Hepatocyte (in vitro differentiated cells): ENCODE measurements around the gene RNF144B.

Experiments
- CTCF ChIP-seq: fragments of 200-600 bp; sonication (generic); IDR thresholded peaks from 2 replicates; pipeline ENCODE4 v1.5.1; 2016; ENCODE audit warnings: antibody characterized with exemption, mild to moderate bottlenecking; ENCODE audit not compliant: poor library complexity
- EZH2phosphoT487 ChIP-seq: fragments of 200-600 bp; sonication (generic); IDR thresholded peaks from one replicate; pipeline ENCODE4 v1.6.1; 2018; ENCODE audit warnings: antibody characterized with exemption, mild to moderate bottlenecking, low read depth, moderate library complexity; ENCODE audit not compliant: unreplicated experiment, severe bottlenecking

DNA sequence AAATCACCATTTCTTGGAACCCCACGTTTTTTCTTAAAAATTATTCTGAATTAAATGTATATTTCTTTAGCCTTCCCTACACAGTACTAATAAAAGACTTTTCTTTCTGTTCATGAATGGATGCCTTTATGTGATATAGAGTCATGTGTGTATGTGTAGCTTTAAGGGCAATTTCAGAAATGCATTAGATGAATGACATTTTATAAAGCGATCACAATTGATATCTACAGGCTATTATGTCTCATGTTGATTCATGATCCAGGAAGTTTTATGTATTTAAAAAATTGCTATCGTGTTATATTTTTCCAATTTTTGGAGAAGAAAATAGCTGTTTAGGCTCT is 81.3 kb downstream of the RNF144B start:
- TF ChIP-seq CTCF (no peak), EZH2phosphoT487 (no peak)
